Stimulated activated CD4-positive, alpha-beta T cell treated with anti-CD3 and anti-CD28 coated beads, Interleukin-15, amount 100 ng/mL, for 48 hours (primary cell): ENCODE data around the gene PIP4P1.
"Not testable (repeated sequence)": the region's sequence is repeated elsewhere in the genome, so short reads cannot be mapped to it uniquely, and the experiment has no call there.

Experiments
- DNase-seq, 2 donors: peaks; one replicate each; pipeline ENCODE4 v3.0.0-alpha.2; 2020; ENCODE audit warnings: low read depth in 2 of 2

Gene PIP4P1

GRCh38 chr14:20476776-20477175 lies 15.5 kb upstream of the PIP4P1 start:
- no peak for DNase-seq

GRCh38 chr14:20472536-20473169 lies 11.4 kb upstream of the PIP4P1 start:
- no peak for DNase-seq

- no peak for DNase-seq
Observed at GRCh38 chr14:20470603-20470901, 9.3 kb upstream of the PIP4P1 start.

- DNase-seq = peak; percentile 37 to 55
Observed at GRCh38 chr14:20469890-20470602, 8.8 kb upstream of the PIP4P1 start.

GRCh38 chr14:20469242-20469889 lies 8.1 kb upstream of the PIP4P1 start, which contains the start of gene PNP:
Gene PNP (plus strand): TSS chr14:20469406. CDS start chr14:20469525, 119 bp downstream.
- peak; percentile 84 to 88 for DNase-seq

- no peak for DNase-seq
Observed at GRCh38 chr14:20468764-20469241, 7.6 kb upstream of the PIP4P1 start.

GRCh38 chr14:20460458-20461224 lies 593 bp downstream of the PIP4P1 start:
- DNase-seq = peak in 1 of 2 donors; percentile 38

GRCh38 chr14:20458031-20458789 lies 3.0 kb downstream of the PIP4P1 start:
- no peak for DNase-seq

GRCh38 chr14:20456971-20457370 lies 4.3 kb downstream of the PIP4P1 start:
- DNase-seq = no peak

GRCh38 chr14:20455355-20456300 lies 5.6 kb downstream of the PIP4P1 start:
- DNase-seq = peak in 1 of 2 donors; percentile 65

- DNase-seq = peak; percentile 97 to 98
Observed at GRCh38 chr14:20454516-20455354, 6.5 kb downstream of the PIP4P1 start, which contains the start of the genes APEX1 and OSGEP. Gene APEX1 (plus strand): TSS chr14:20455226. CDS start chr14:20455646, 420 bp downstream. Gene OSGEP (minus strand): TSS chr14:20454812. CDS start chr14:20454683, 129 bp downstream.

GRCh38 chr14:20452831-20453230 lies 8.4 kb downstream of the PIP4P1 start:
- not testable (repeated sequence) for DNase-seq

GRCh38 chr14:20446889-20447288 lies 14.3 kb downstream of the PIP4P1 start:
- no peak for DNase-seq

GRCh38 chr14:20443650-20444049 lies 17.6 kb downstream of the PIP4P1 start:
- not testable (repeated sequence) for DNase-seq

- no peak for DNase-seq
Observed at GRCh38 chr14:20441461-20441860, 19.8 kb downstream of the PIP4P1 start.

- DNase-seq = no peak
Observed at GRCh38 chr14:20440882-20441281, 20.4 kb downstream of the PIP4P1 start.

- DNase-seq = no peak
Observed at GRCh38 chr14:20440465-20440864, 20.8 kb downstream of the PIP4P1 start.

GRCh38 chr14:20438664-20439063 lies 22.6 kb downstream of the PIP4P1 start:
- DNase-seq = no peak

- no peak for DNase-seq
Observed at GRCh38 chr14:20436363-20436755, 24.9 kb downstream of the PIP4P1 start.
